ENCODE data around the gene C3orf20. TPM values are rescaled to one million over a fixed set of nuclear protein-coding genes. Genes with fewer than 3 reads are reported as not detected.

The C3orf20 gene
- total and polyA plus RNA-seq, 2 experiments from 2014 or later: not detected

- no peak for DNase-seq (ENCODE audit: low spot score)
- no peak for ATAC-seq
Measured at GRCh38 chr3:14684447-14684846, 9.5 kb downstream of the C3orf20 start.

GRCh38 chr3:14685179-14685578 lies 10.2 kb downstream of the C3orf20 start:
- Histone ChIP-seq H3K4me1 (ENCODE audit: insufficient read depth) (no peaks in the 10 kb centered on the region), H3K9me2 (ENCODE audit: insufficient read depth) (no peaks in the 10 kb centered on the region), H3K79me2 (replicated peaks; ENCODE audit: insufficient read depth) (no peaks in the 10 kb centered on the region), H3F3A (replicated peaks; ENCODE audit: low read depth) (no peaks in the 10 kb centered on the region), H2AFZ (no peak overlapping the region), H3K27ac (ENCODE audit: low read depth) (no peak overlapping the region), H4K20me1 (replicated peaks; ENCODE audit: insufficient read depth) (no peaks in the 10 kb centered on the region), H3K4me3 (no peak overlapping the region), H3K27me3 (ENCODE audit: insufficient read depth) (no peaks in the 10 kb centered on the region), H3K4me2 (no peak overlapping the region), H3K36me3 (ENCODE audit: insufficient read depth) (no peaks in the 10 kb centered on the region)
- Mint-ChIP-seq H3K4me3 (no peak overlapping the region), H3K27ac (no peak overlapping the region), H3K36me3 (ENCODE audit: low read depth) (peaks cover 2% of the 10 kb centered on the region; the same call in 1 of the 3 replicates), H3K9me3 (peaks cover 2% of the 10 kb centered on the region), H3K4me1 (no peaks in the 10 kb centered on the region), H3K27me3 (ENCODE audit: insufficient read depth, low read depth, poor library complexity) (peaks cover 2% of the 10 kb centered on the region)
- DNase-seq (ENCODE audit: low spot score) (no peak), ATAC-seq (no peak)
- TF ChIP-seq REST (IDR thresholded peaks at IDR 0.05; ENCODE audit: unreplicated experiment) (no peak), CTCF (conservative IDR thresholded peaks at IDR 0.05; ENCODE audit: low read depth in 2 of 2) (no peak), NANOG (IDR thresholded peaks at IDR 0.05; ENCODE audit: borderline replicate concordance) (no peak), POLR2AphosphoS5 (IDR thresholded peaks at IDR 0.05; ENCODE audit: low read depth) (no peak), ZNF114 (CRISPR knock-in tag; IDR thresholded peaks at IDR 0.05) (no peak), ZNF462 (CRISPR knock-in tag; IDR thresholded peaks at IDR 0.05) (no peak), JUNB (IDR thresholded peaks at IDR 0.05; ENCODE audit: unreplicated experiment) (no peak)

More at GRCh38 chr3:14684447-14684846, 9.5 kb downstream of the C3orf20 start:
- Histone ChIP-seq H2AFZ (no peak overlapping the region), H3K27me3 (ENCODE audit: insufficient read depth) (no peaks in the 10 kb centered on the region), H3K27ac (ENCODE audit: low read depth) (no peak overlapping the region), H3K4me1 (ENCODE audit: insufficient read depth) (no peaks in the 10 kb centered on the region), H3K79me2 (replicated peaks; ENCODE audit: insufficient read depth) (no peaks in the 10 kb centered on the region), H3K9me2 (ENCODE audit: insufficient read depth) (no peaks in the 10 kb centered on the region), H3F3A (replicated peaks; ENCODE audit: low read depth) (no peaks in the 10 kb centered on the region), H4K20me1 (replicated peaks; ENCODE audit: insufficient read depth) (no peaks in the 10 kb centered on the region), H3K4me3 (no peak overlapping the region), H3K36me3 (ENCODE audit: insufficient read depth) (no peaks in the 10 kb centered on the region), H3K4me2 (no peak overlapping the region)
- Mint-ChIP-seq H3K27me3 (ENCODE audit: insufficient read depth, low read depth, poor library complexity) (peaks cover 2% of the 10 kb centered on the region), H3K4me3 (no peak overlapping the region), H3K4me1 (no peaks in the 10 kb centered on the region), H3K27ac (no peak overlapping the region), H3K9me3 (peaks cover 10% of the 10 kb centered on the region), H3K36me3 (ENCODE audit: low read depth) (peaks cover 4% of the 10 kb centered on the region; the same call in 1 of the 3 replicates)
- TF ChIP-seq ETS1 (IDR thresholded peaks at IDR 0.05): no peak
- no peak for TF ChIP-seq JUNB (IDR thresholded peaks at IDR 0.05; ENCODE audit: unreplicated experiment)
